GM12878 (cell line): ENCODE results near the gene IQCF6. TPM values are rescaled to one million over a fixed set of nuclear protein-coding genes. Genes with fewer than 3 reads are reported as not detected.

ENCODE experiments used
- ATAC-seq: fragments of 200-7000 bp; cut with Tn5 transposase; 3 replicates; pipeline ENCODE4 v1.9.1; 2020; ENCODE audit warnings: mild to moderate bottlenecking, moderate library complexity
- BruUV-seq: library from RNA; stranded (reverse); fragments of 400-500 nt; replicated peaks from 2 replicates; lab custom pipeline; 2021; lab: Mats Ljungman, UMichigan
- CTCF ChIA-PET: fragments of 300-600 bp; sonication (Branson Sonifier 250); formaldehyde crosslinking; extraction: SDS; loops from one replicate; lab custom pipeline; 2021; ENCODE audit warnings: inconsistent platforms; lab: Yijun Ruan, JAX
- POLR2A ChIA-PET: fragments of 350-600 bp; formaldehyde crosslinking; extraction: SDS; loops from one replicate; lab custom pipeline; 2021; ENCODE audit warnings: inconsistent platforms; lab: Charles Lee
- RAD21 ChIA-PET: fragments of 300-600 bp; sonication (Branson Sonifier 250); formaldehyde crosslinking; loops from one replicate; lab custom pipeline; 2023; ENCODE audit warnings: antibody characterized with exemption; ENCODE audit not compliant: unreplicated experiment; lab: Charles Lee
- SMC1A ChIA-PET: fragments of 300-600 bp; sonication (Branson Sonifier 250); formaldehyde crosslinking; loops from one replicate; lab custom pipeline; 2023; ENCODE audit not compliant: unreplicated experiment, uncharacterized antibody; lab: Charles Lee
- DNase-seq: peaks from one replicate; pipeline ENCODE4 v3.0.0-alpha.2; 2011; ENCODE audit warnings: low read depth, low spot score
- FAIRE-seq: peaks from 3 replicates; lab custom pipeline; 2011; peaks lifted over from hg19 to GRCh38; lab: Jason Lieb, UNC
- H2AFZ ChIP-seq: 2 replicates; pipeline ENCODE4 v1.6.0; 2011; ENCODE audit warnings: low read depth, low read length, control low read depth; ENCODE audit not compliant: control insufficient read depth
- H3K27ac ChIP-seq: 2 replicates; pipeline ENCODE4 v1.5.1; 2011; ENCODE audit warnings: control low read depth; ENCODE audit not compliant: control insufficient read depth, insufficient read depth
- H3K27me3 ChIP-seq, 2 experiments: replicated peaks in 1 of 2; 2 replicates each; pipeline versions ENCODE4 v1.6.0 to v1.6.1; 2011; ENCODE audit warnings: low read length in 1 of 2; ENCODE audit not compliant: control insufficient read depth in 2 of 2, insufficient read depth in 2 of 2
- H3K36me3 ChIP-seq, 2 experiments: 2 replicates each; pipeline ENCODE4 v1.5.1; 2011; ENCODE audit warnings: low read length in 1 of 2; ENCODE audit not compliant: control insufficient read depth in 2 of 2, insufficient read depth in 2 of 2
- H3K4me1 ChIP-seq: 2 replicates; pipeline ENCODE4 v1.6.1; 2011; ENCODE audit warnings: mild to moderate bottlenecking, low read length, moderate library complexity, mixed read lengths; ENCODE audit not compliant: control insufficient read depth, insufficient read depth
- H3K4me2 ChIP-seq: 2 replicates; pipeline ENCODE4 v1.6.0; 2011; ENCODE audit warnings: control low read depth; ENCODE audit not compliant: control insufficient read depth, insufficient read depth
- H3K4me3 ChIP-seq: fragments of 200-600 bp; sonication (generic); 2 replicates; pipeline ENCODE4 v1.5.1; 2016
- H3K79me2 ChIP-seq: 2 replicates; pipeline ENCODE4 v1.6.0; 2011; ENCODE audit warnings: low read length; ENCODE audit not compliant: control insufficient read depth, insufficient read depth
- H3K9ac ChIP-seq: 2 replicates; pipeline ENCODE4 v1.8.0; 2011; ENCODE audit warnings: low read length, control low read depth, mixed read lengths; ENCODE audit not compliant: control insufficient read depth, insufficient read depth
- H3K9me3 ChIP-seq: replicated peaks from 3 replicates; pipeline ENCODE4 v1.5.1; 2011; ENCODE audit warnings: mild to moderate bottlenecking, low read length; ENCODE audit not compliant: control insufficient read depth, insufficient read depth
- H4K20me1 ChIP-seq: 2 replicates; pipeline ENCODE4 v1.6.0; 2011; ENCODE audit not compliant: control insufficient read depth, insufficient read depth
- ASH2L ChIP-seq: fragments of 300-600, 200-600 bp; sonication (generic); IDR thresholded peaks from 2 replicates; pipeline ENCODE4 v1.6.1; 2017; ENCODE audit warnings: low read depth, mild to moderate bottlenecking, borderline replicate concordance
- CBFB ChIP-seq: IDR thresholded peaks from 2 replicates; pipeline ENCODE4 v1.6.1; 2016; ENCODE audit warnings: antibody characterized with exemption, low read depth
- CBX5 ChIP-seq: sonication (generic); IDR thresholded peaks from 2 replicates; pipeline ENCODE4 v1.6.1; 2016; ENCODE audit warnings: low read depth, moderate library complexity, mild to moderate bottlenecking, inconsistent platforms
- WGBS: methylation state at CpG from one replicate; pipeline ENCODE4 v1.1.6; 2016; ENCODE audit warnings: low lambda C conversion rate; ENCODE audit not compliant: insufficient replicate concordance, insufficient coverage; ENCODE audit errors: missing lambda C conversion rate; 5-methylcytosine and 5-hydroxymethylcytosine counted together
- in situ Hi-C: fragments of 300-500 bp; cut with MboI; formaldehyde crosslinking; loops from 9 replicates; pipeline ENCODE4 v1.14.3; 2018; ENCODE audit warnings: mixed read lengths
- intact Hi-C: fragments of 100-400 bp; cut with micrococcal nuclease; formaldehyde crosslinking; loops from one replicate; pipeline ENCODE4 v1.14.2; 2022; ENCODE audit not compliant: unreplicated experiment
- polyA plus RNA-seq, 11 experiments: library from polyadenylated mRNA; depleted of rRNA in 4 of 11; unstranded in 6 of 11; stranded (reverse) in 5 of 11; fragments of >200 nt; fragmentation: Nextera tagmentation in 4 of 11; fragmentation: Illumina TruSeq in 1 of 11; extraction: Ambion mirVana in 4 of 11; extraction: Trizol in 1 of 11; gene quantifications; 1 replicate in 1 of 11; 2 replicates in 10 of 11; pipeline versions ENCODE4 v1.2.1 to v1.2.3, GENCODE V29; 2011 to 2016; ENCODE audit warnings: inconsistent platforms in 2 of 11, missing spikeins in 2 of 11, low read depth in 1 of 11
- total RNA-seq, 4 experiments: library from RNA; depleted of rRNA in 3 of 4; stranded (reverse); fragments of >200 nt in 3 of 4; fragmentation: Illumina TruSeq in 1 of 4; extraction: Trizol in 1 of 4; gene quantifications; 2 replicates each; pipeline versions ENCODE4 v1.2.1 to v1.2.3, GENCODE V29; 2013 to 2021
- TF ChIP-seq, protein P1 (sequence below): fragments of 450-650 bp; IDR thresholded peaks from 2 replicates; pipeline ENCODE4 v1.6.1; 2016; ENCODE audit warnings: mild to moderate bottlenecking
- TF ChIP-seq, protein P2 (sequence below): fragments of 450-650 bp; IDR thresholded peaks from 2 replicates; pipeline ENCODE4 v1.6.1; 2018; ENCODE audit warnings: mild to moderate bottlenecking, low read depth, moderate library complexity; ENCODE audit not compliant: partially characterized antibody

IQCF6 gene
- total and polyA plus RNA-seq, 10 of the 15 experiments (the other 5 are each of a cell fraction or from before 2014, with no cell fraction given): not detected

GRCh38 chr3:51748327-51748726 is 30.7 kb downstream of the IQCF6 start:
- Histone ChIP-seq H2AFZ (no peak overlapping the region), H3K9ac (no peak overlapping the region), H4K20me1 (no peaks in the 10 kb centered on the region), H3K27me3 (no peaks in the 10 kb centered on the region), H3K79me2 (no peaks in the 10 kb centered on the region), H3K4me3 (no peak overlapping the region), H3K9me3 (no peaks in the 10 kb centered on the region), H3K27ac (no peak overlapping the region), H3K4me1 (no peaks in the 10 kb centered on the region), H3K36me3 (no peaks in the 10 kb centered on the region), H3K4me2 (no peak overlapping the region)
- intact Hi-C loops: no loop called here
- CTCF ChIA-PET: interaction anchor here (1.4 kb wide), 1 partner anchor 29 kb away, joined by 7 read pairs; no protein-coding TSS in a partner anchor
- no peak for TF ChIP-seq ASH2L
- TF ChIP-seq, protein P1, sequence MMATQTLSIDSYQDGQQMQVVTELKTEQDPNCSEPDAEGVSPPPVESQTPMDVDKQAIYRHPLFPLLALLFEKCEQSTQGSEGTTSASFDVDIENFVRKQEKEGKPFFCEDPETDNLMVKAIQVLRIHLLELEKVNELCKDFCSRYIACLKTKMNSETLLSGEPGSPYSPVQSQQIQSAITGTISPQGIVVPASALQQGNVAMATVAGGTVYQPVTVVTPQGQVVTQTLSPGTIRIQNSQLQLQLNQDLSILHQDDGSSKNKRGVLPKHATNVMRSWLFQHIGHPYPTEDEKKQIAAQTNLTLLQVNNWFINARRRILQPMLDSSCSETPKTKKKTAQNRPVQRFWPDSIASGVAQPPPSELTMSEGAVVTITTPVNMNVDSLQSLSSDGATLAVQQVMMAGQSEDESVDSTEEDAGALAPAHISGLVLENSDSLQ: no peak
- TF ChIP-seq, protein P2, sequence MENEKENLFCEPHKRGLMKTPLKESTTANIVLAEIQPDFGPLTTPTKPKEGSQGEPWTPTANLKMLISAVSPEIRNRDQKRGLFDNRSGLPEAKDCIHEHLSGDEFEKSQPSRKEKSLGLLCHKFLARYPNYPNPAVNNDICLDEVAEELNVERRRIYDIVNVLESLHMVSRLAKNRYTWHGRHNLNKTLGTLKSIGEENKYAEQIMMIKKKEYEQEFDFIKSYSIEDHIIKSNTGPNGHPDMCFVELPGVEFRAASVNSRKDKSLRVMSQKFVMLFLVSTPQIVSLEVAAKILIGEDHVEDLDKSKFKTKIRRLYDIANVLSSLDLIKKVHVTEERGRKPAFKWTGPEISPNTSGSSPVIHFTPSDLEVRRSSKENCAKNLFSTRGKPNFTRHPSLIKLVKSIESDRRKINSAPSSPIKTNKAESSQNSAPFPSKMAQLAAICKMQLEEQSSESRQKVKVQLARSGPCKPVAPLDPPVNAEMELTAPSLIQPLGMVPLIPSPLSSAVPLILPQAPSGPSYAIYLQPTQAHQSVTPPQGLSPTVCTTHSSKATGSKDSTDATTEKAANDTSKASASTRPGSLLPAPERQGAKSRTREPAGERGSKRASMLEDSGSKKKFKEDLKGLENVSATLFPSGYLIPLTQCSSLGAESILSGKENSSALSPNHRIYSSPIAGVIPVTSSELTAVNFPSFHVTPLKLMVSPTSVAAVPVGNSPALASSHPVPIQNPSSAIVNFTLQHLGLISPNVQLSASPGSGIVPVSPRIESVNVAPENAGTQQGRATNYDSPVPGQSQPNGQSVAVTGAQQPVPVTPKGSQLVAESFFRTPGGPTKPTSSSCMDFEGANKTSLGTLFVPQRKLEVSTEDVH: no peak
- no peak for TF ChIP-seq CBX5
- no peak for TF ChIP-seq CBFB
- POLR2A ChIA-PET: interaction anchor here (0.6 to 0.8 kb wide), 2 partner anchors 36 to 1507 kb away, joined by 3 to 4 read pairs; no protein-coding TSS in a partner anchor
- in situ Hi-C loops: no loop called here
- RAD21 ChIA-PET: no interaction called here
- no peak for DNase-seq
- WGBS: 8% methylated on average over 1 of the region's 1 CpG
- FAIRE-seq: no peak
- SMC1A ChIA-PET: no interaction called here
- no TSS peak for BruUV-seq
- ATAC-seq: no peak
